HAP-1 (cell line): ENCODE results near the gene KANSL2.
"Not testable (repeated sequence)": the region's sequence is repeated elsewhere in the genome, so short reads cannot be mapped to it uniquely, and the experiment has no call there.

Experiments used
- DNase-seq, 2 experiments: peaks; one replicate each; pipeline ENCODE4 v3.0.0-alpha.2; 2016 to 2020; ENCODE audit warnings: low spot score in 2 of 2
- H3K27me3 ChIP-seq: fragments of 250-450 bp; sonication (Bioruptor Pico); 2 replicates; pipeline ENCODE4 v1.5.1; 2020; ENCODE audit warnings: low read depth, mild to moderate bottlenecking, moderate library complexity
- H3K36me3 ChIP-seq: fragments of 250-450 bp; sonication (Bioruptor Pico); replicated peaks from 2 replicates; pipeline ENCODE4 v1.5.1; 2020; ENCODE audit warnings: mild to moderate bottlenecking
- H3K4me1 ChIP-seq: fragments of 250-450 bp; sonication (Bioruptor Pico); 2 replicates; pipeline ENCODE4 v1.5.1; 2020; ENCODE audit warnings: mild to moderate bottlenecking
- H3K4me3 ChIP-seq: fragments of 250-450 bp; sonication (Bioruptor Pico); 2 replicates; pipeline ENCODE4 v1.5.1; 2020; ENCODE audit warnings: mild to moderate bottlenecking, moderate library complexity
- H3K9me3 ChIP-seq: fragments of 250-450 bp; sonication (Bioruptor Pico); 2 replicates; pipeline ENCODE4 v1.5.1; 2020; ENCODE audit warnings: mild to moderate bottlenecking, moderate library complexity
- in situ Hi-C: fragments of 300-500 bp; cut with MboI; formaldehyde crosslinking; loops from 3 replicates; pipeline ENCODE4 v1.14.3; 2020; ENCODE audit warnings: low sequenced_read_pairs, inconsistent platforms, mixed read lengths

The KANSL2 gene

GRCh38 chr12:48691826-48692487 lies 9.9 kb upstream of the KANSL2 start:
- Histone ChIP-seq H3K4me3 (no peak overlapping the region), H3K9me3 (peaks cover 4% of the 10 kb centered on the region; the same call in 1 of the 2 replicates), H3K4me1 (peaks cover 11% of the 10 kb centered on the region), H3K36me3 (peaks cover 82% of the 10 kb centered on the region), H3K27me3 (no peaks in the 10 kb centered on the region)
- in situ Hi-C loops: no loop called here
- DNase-seq: peak in 1 of 2 experiments; percentile 31

- no peak for DNase-seq
- in situ Hi-C loops: no loop called here
- Histone ChIP-seq H3K4me1 (peaks cover 11% of the 10 kb centered on the region), H3K9me3 (peaks cover 4% of the 10 kb centered on the region; the same call in 1 of the 2 replicates), H3K36me3 (peaks cover 77% of the 10 kb centered on the region), H3K4me3 (no peak overlapping the region), H3K27me3 (no peaks in the 10 kb centered on the region)
Observed at GRCh38 chr12:48690990-48691389, 9.0 kb upstream of the KANSL2 start.

- peaks cover 11% of the 10 kb centered on the region for H3K4me1 ChIP-seq
- in situ Hi-C loops: no loop called here
- H3K27me3 ChIP-seq: no peaks in the 10 kb centered on the region
- peaks cover 4% of the 10 kb centered on the region; the same call in 1 of the 2 replicates for H3K9me3 ChIP-seq
- peaks cover 72% of the 10 kb centered on the region for H3K36me3 ChIP-seq
- H3K4me3 ChIP-seq: no peak overlapping the region
- DNase-seq: no peak
Observed at GRCh38 chr12:48690436-48690835, 8.4 kb upstream of the KANSL2 start.

GRCh38 chr12:48688836-48689235 lies 6.8 kb upstream of the KANSL2 start:
- peaks cover 4% of the 10 kb centered on the region; the same call in 1 of the 2 replicates for H3K9me3 ChIP-seq
- peaks cover 11% of the 10 kb centered on the region for H3K4me1 ChIP-seq
- in situ Hi-C loops: no loop called here
- H3K27me3 ChIP-seq: no peaks in the 10 kb centered on the region
- no peak for DNase-seq
- H3K36me3 ChIP-seq: peaks cover 56% of the 10 kb centered on the region
- H3K4me3 ChIP-seq: no peak overlapping the region

GRCh38 chr12:48687592-48687991 lies 5.6 kb upstream of the KANSL2 start:
- Histone ChIP-seq H3K4me1 (peaks cover 12% of the 10 kb centered on the region), H3K36me3 (peaks cover 43% of the 10 kb centered on the region), H3K4me3 (no peak overlapping the region), H3K27me3 (no peaks in the 10 kb centered on the region), H3K9me3 (peaks cover 4% of the 10 kb centered on the region; the same call in 1 of the 2 replicates)
- DNase-seq: no peak
- in situ Hi-C loops: no loop called here

GRCh38 chr12:48686615-48687334 lies 4.7 kb upstream of the KANSL2 start:
- no peak for DNase-seq
- in situ Hi-C loops: no loop called here
- peaks cover 4% of the 10 kb centered on the region; the same call in 1 of the 2 replicates for H3K9me3 ChIP-seq
- H3K27me3 ChIP-seq: no peaks in the 10 kb centered on the region
- no peak overlapping the region for H3K4me3 ChIP-seq
- H3K36me3 ChIP-seq: peaks cover 39% of the 10 kb centered on the region
- peaks cover 7% of the 10 kb centered on the region for H3K4me1 ChIP-seq

GRCh38 chr12:48686037-48686595 lies 4.1 kb upstream of the KANSL2 start:
- Histone ChIP-seq H3K9me3 (0 out of 2 replicates have a peak, but pooled peaks cover under 1% of the 10 kb centered on the region), H3K27me3 (no peaks in the 10 kb centered on the region), H3K36me3 (peaks cover 35% of the 10 kb centered on the region), H3K4me3 (no peak overlapping the region), H3K4me1 (peaks cover 4% of the 10 kb centered on the region; the same call in 1 of the 2 replicates)
- no peak for DNase-seq
- in situ Hi-C loops: no loop called here

GRCh38 chr12:48683534-48683933 lies 1.5 kb upstream of the KANSL2 start:
- DNase-seq: no peak
- in situ Hi-C loops: no loop called here

GRCh38 chr12:48682927-48683326 lies 889 bp upstream of the KANSL2 start:
- H3K4me3 ChIP-seq: peak overlapping the region; percentile 98

More at GRCh38 chr12:48683534-48683933, 1.5 kb upstream of the KANSL2 start:
- H3K4me1 ChIP-seq: peaks cover 14% of the 10 kb centered on the region
- no peaks in the 10 kb centered on the region for H3K27me3 ChIP-seq
- no peaks in the 10 kb centered on the region for H3K9me3 ChIP-seq
- H3K4me3 ChIP-seq: no peak overlapping the region
- H3K36me3 ChIP-seq: peaks cover 31% of the 10 kb centered on the region

GRCh38 chr12:48682533-48682905 lies 481 bp upstream of the KANSL2 start:
- Histone ChIP-seq H3K4me1 (peaks cover 20% of the 10 kb centered on the region), H3K4me3 (peak overlapping the region; percentile 98), H3K36me3 (peaks cover 37% of the 10 kb centered on the region)
- H3K27me3 ChIP-seq, H3K9me3 ChIP-seq, in situ Hi-C loops, DNase-seq: not testable (repeated sequence)

More at GRCh38 chr12:48682927-48683326, 889 bp upstream of the KANSL2 start:
- in situ Hi-C loops: no loop called here
- H3K9me3 ChIP-seq: no peaks in the 10 kb centered on the region
- no peaks in the 10 kb centered on the region for H3K27me3 ChIP-seq
- peaks cover 34% of the 10 kb centered on the region for H3K36me3 ChIP-seq
- peaks cover 20% of the 10 kb centered on the region for H3K4me1 ChIP-seq
- no peak for DNase-seq

GRCh38 chr12:48681399-48681709 lies 684 bp downstream of the KANSL2 start:
- no peaks in the 10 kb centered on the region for H3K9me3 ChIP-seq
- no peaks in the 10 kb centered on the region for H3K27me3 ChIP-seq
- peaks cover 20% of the 10 kb centered on the region for H3K4me1 ChIP-seq
- in situ Hi-C loops: no loop called here
- peaks cover 44% of the 10 kb centered on the region for H3K36me3 ChIP-seq
- peak overlapping the region; percentile 98 for H3K4me3 ChIP-seq
- DNase-seq: no peak

- Histone ChIP-seq H3K36me3 (peaks cover 49% of the 10 kb centered on the region), H3K27me3 (no peaks in the 10 kb centered on the region), H3K9me3 (no peaks in the 10 kb centered on the region), H3K4me3 (peak overlapping the region; percentile 98), H3K4me1 (peaks cover 20% of the 10 kb centered on the region)
- DNase-seq: no peak
- in situ Hi-C loops: no loop called here
Observed at GRCh38 chr12:48680861-48681260, 1.2 kb downstream of the KANSL2 start.

GRCh38 chr12:48678551-48679185 lies 3.4 kb downstream of the KANSL2 start:
- Histone ChIP-seq H3K4me1 (peaks cover 20% of the 10 kb centered on the region), H3K4me3 (no peak overlapping the region), H3K36me3 (peaks cover 65% of the 10 kb centered on the region), H3K9me3 (no peaks in the 10 kb centered on the region), H3K27me3 (no peaks in the 10 kb centered on the region)
- in situ Hi-C loops: no loop called here
- no peak for DNase-seq
